ENCODE measurements around the gene CNOT4.
A peak's percentile ranks its signal among the peaks of the same experiment; 100 is the strongest.

CNOT4 gene

GRCh38 chr7:135414850-135415439 lies 95.0 kb downstream of the CNOT4 start:
- TF ChIP-seq, protein P1, sequence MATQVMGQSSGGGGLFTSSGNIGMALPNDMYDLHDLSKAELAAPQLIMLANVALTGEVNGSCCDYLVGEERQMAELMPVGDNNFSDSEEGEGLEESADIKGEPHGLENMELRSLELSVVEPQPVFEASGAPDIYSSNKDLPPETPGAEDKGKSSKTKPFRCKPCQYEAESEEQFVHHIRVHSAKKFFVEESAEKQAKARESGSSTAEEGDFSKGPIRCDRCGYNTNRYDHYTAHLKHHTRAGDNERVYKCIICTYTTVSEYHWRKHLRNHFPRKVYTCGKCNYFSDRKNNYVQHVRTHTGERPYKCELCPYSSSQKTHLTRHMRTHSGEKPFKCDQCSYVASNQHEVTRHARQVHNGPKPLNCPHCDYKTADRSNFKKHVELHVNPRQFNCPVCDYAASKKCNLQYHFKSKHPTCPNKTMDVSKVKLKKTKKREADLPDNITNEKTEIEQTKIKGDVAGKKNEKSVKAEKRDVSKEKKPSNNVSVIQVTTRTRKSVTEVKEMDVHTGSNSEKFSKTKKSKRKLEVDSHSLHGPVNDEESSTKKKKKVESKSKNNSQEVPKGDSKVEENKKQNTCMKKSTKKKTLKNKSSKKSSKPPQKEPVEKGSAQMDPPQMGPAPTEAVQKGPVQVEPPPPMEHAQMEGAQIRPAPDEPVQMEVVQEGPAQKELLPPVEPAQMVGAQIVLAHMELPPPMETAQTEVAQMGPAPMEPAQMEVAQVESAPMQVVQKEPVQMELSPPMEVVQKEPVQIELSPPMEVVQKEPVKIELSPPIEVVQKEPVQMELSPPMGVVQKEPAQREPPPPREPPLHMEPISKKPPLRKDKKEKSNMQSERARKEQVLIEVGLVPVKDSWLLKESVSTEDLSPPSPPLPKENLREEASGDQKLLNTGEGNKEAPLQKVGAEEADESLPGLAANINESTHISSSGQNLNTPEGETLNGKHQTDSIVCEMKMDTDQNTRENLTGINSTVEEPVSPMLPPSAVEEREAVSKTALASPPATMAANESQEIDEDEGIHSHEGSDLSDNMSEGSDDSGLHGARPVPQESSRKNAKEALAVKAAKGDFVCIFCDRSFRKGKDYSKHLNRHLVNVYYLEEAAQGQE (IDR thresholded peaks at IDR 0.05; ENCODE audit: insufficient replicate concordance, low read depth), result no peak
- TF ChIP-seq, protein P2, sequence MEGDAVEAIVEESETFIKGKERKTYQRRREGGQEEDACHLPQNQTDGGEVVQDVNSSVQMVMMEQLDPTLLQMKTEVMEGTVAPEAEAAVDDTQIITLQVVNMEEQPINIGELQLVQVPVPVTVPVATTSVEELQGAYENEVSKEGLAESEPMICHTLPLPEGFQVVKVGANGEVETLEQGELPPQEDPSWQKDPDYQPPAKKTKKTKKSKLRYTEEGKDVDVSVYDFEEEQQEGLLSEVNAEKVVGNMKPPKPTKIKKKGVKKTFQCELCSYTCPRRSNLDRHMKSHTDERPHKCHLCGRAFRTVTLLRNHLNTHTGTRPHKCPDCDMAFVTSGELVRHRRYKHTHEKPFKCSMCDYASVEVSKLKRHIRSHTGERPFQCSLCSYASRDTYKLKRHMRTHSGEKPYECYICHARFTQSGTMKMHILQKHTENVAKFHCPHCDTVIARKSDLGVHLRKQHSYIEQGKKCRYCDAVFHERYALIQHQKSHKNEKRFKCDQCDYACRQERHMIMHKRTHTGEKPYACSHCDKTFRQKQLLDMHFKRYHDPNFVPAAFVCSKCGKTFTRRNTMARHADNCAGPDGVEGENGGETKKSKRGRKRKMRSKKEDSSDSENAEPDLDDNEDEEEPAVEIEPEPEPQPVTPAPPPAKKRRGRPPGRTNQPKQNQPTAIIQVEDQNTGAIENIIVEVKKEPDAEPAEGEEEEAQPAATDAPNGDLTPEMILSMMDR (IDR thresholded peaks at IDR 0.05; ENCODE audit: insufficient read depth, low read length), result peak; percentile 37
- TF ChIP-seq SPI1 (IDR thresholded peaks at IDR 0.05; ENCODE audit: borderline replicate concordance, low read depth), result no peak
- Histone ChIP-seq H3K4me3 (replicated peaks; ENCODE audit: insufficient read depth, low read length) (no peak overlapping the region), H3K27me3 (ENCODE audit: insufficient read depth, poor library complexity, severe bottlenecking) (no peaks in the 10 kb centered on the region), H3K27ac (replicated peaks) (no peak overlapping the region)
- DNase-seq (ENCODE audit: low read depth in 1 of 2, low spot score in 1 of 2), result peak; percentile 21 to 64

- no peak for DNase-seq (ENCODE audit: low read depth in 1 of 2, low spot score in 1 of 2)
- Histone ChIP-seq H3K27me3 (ENCODE audit: insufficient read depth, poor library complexity, severe bottlenecking) (no peaks in the 10 kb centered on the region), H3K4me3 (replicated peaks; ENCODE audit: insufficient read depth, low read length) (no peak overlapping the region), H3K27ac (replicated peaks) (no peak overlapping the region)
- TF ChIP-seq GABPA (IDR thresholded peaks at IDR 0.05; ENCODE audit: low read depth) (no peak), SPI1 (IDR thresholded peaks at IDR 0.05; ENCODE audit: borderline replicate concordance, low read depth) (no peak), POLR2AphosphoS5 (IDR thresholded peaks at IDR 0.05; ENCODE audit: low read depth) (no peak)
- TF ChIP-seq, protein P1 (IDR thresholded peaks at IDR 0.05; ENCODE audit: insufficient replicate concordance, low read depth), result no peak
- TF ChIP-seq, protein P2 (IDR thresholded peaks at IDR 0.05; ENCODE audit: insufficient read depth, low read length), result no peak
Observed at GRCh38 chr7:135414208-135414607, 95.7 kb downstream of the CNOT4 start.

GRCh38 chr7:135411098-135411497 lies 98.8 kb downstream of the CNOT4 start:
- no peak overlapping the region for H3K4me3 ChIP-seq (replicated peaks; ENCODE audit: insufficient read depth, low read length)
- TF ChIP-seq GABPA (IDR thresholded peaks at IDR 0.05; ENCODE audit: low read depth), result no peak
- TF ChIP-seq, protein P1 (IDR thresholded peaks at IDR 0.05; ENCODE audit: insufficient replicate concordance, low read depth), result no peak
- TF ChIP-seq, protein P2 (IDR thresholded peaks at IDR 0.05; ENCODE audit: insufficient read depth, low read length), result no peak
- no peak for TF ChIP-seq POLR2AphosphoS5 (IDR thresholded peaks at IDR 0.05; ENCODE audit: low read depth)
- TF ChIP-seq SPI1 (IDR thresholded peaks at IDR 0.05; ENCODE audit: borderline replicate concordance, low read depth), result no peak
- H3K27me3 ChIP-seq (ENCODE audit: insufficient read depth, poor library complexity, severe bottlenecking), result no peaks in the 10 kb centered on the region
- no peak for DNase-seq (ENCODE audit: low read depth in 1 of 2, low spot score in 1 of 2)
- H3K27ac ChIP-seq (replicated peaks), result no peak overlapping the region
